AG09319 (cell line): Measurements from ENCODE around the gene CLEC11A.
"Not testable (repeated sequence)": the region's sequence is repeated elsewhere in the genome, so short reads cannot be mapped to it uniquely, and the experiment has no call there.

Source experiments
- DNase-seq: peaks from one replicate; pipeline ENCODE4 v3.0.0-alpha.2; 2010; ENCODE audit warnings: low read depth; ENCODE audit errors: extremely low read depth
- TF ChIP-seq, protein P1 (sequence below): IDR thresholded peaks from 2 replicates; pipeline ENCODE4 v1.5.1; 2011; ENCODE audit warnings: low read depth, mild to moderate bottlenecking, inconsistent platforms, low read length, moderate library complexity

Gene CLEC11A

DNA sequence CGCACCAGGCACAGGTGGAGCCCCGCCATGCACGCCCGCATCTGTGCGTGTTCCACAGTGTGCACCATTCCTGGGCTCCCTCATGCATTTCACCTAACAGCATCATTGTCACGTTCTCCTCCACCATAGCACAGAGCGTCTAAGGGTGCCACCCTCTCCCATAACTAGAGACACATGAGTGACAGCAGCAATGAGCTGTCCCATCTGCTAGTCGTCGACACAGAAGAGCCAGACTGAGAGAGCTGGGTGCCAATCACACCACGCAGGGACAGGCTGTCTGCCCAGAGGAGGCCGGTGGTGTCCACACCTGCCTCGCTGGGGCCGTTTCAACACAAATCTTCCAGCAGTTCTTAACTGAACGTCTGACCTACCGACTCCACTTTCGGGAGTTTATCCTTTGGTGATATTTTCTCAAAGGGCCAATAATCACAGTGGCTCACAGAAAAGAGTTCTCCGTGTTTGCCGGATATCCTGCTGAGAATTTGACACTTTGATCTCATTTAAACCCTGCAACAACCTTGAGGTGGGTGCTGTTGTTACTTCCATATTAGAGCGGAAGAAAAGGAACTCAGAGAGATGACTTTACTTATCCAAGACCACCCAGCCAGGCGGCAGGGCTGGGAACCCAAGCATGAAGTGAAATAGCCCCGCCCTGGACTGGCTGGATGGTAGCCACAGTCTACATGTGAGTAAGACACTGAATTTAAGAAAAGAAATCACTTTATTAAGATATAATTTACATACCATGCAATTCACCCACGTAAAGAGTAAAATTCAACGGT, 16.2 kb downstream of the CLEC11A start:
- TF ChIP-seq, protein P1, sequence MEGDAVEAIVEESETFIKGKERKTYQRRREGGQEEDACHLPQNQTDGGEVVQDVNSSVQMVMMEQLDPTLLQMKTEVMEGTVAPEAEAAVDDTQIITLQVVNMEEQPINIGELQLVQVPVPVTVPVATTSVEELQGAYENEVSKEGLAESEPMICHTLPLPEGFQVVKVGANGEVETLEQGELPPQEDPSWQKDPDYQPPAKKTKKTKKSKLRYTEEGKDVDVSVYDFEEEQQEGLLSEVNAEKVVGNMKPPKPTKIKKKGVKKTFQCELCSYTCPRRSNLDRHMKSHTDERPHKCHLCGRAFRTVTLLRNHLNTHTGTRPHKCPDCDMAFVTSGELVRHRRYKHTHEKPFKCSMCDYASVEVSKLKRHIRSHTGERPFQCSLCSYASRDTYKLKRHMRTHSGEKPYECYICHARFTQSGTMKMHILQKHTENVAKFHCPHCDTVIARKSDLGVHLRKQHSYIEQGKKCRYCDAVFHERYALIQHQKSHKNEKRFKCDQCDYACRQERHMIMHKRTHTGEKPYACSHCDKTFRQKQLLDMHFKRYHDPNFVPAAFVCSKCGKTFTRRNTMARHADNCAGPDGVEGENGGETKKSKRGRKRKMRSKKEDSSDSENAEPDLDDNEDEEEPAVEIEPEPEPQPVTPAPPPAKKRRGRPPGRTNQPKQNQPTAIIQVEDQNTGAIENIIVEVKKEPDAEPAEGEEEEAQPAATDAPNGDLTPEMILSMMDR: no peak
- no peak for DNase-seq

DNA sequence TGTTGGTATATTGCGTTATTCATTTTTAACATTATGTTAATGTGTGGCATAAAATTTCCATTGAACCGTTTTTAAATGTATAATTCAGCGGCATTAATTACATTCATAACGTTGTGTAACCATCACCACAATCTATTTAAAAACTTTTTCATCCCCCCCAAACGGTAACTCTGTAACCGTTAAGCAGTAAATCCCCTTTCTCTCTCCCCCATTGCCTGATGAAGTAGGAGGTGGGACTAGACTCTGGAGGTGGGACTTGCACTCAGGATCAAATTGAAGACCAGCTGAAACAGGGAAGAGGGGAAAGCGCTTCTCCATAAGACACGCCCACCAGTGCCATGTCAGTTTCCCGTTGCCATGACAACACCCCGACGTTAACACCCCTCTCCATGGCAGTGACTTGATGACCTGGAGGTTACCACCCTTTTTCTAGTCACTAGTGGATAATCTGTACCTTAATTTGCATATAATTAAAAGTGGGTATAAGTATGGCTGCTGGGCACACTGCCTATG, 16.8 kb downstream of the CLEC11A start:
- TF ChIP-seq, protein P1: no peak
- DNase-seq: no peak

DNA sequence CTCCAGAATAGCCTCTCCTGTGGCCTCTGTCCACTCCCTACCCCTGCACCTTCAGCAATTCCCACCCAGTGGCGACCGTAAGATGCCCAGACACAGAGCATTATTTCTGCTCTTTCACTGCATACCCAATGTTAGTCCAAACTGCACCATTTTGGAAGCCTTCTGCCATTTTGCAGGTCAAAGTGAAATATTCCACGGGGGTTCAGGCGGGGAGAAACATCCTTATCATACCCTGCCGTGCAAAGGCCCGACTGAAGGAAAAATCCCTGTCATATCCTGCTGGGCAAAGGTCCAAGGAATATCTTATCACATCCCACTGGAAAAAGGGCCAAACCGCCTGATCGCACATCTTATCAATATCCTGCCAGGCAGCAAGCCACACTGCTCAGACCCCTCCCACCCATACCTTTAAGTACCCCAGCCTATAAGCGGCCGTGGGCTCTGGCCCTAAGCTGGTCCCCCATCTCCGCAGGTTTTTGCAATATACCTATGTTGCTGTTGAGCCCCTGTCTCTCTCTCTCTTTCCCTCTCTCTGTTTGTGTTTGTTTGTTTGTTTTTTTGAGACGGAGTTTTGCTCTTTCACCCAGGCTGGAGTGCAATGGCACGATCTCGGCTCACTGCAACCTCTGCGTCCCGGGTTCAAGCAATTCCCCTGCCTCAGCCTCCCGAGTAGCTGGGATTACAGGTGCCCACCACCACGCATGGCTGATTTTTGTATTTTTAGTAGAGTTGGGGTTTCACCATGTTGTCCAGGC, 18.2 kb downstream of the CLEC11A start:
- no peak for DNase-seq
- TF ChIP-seq, protein P1: no peak

DNA sequence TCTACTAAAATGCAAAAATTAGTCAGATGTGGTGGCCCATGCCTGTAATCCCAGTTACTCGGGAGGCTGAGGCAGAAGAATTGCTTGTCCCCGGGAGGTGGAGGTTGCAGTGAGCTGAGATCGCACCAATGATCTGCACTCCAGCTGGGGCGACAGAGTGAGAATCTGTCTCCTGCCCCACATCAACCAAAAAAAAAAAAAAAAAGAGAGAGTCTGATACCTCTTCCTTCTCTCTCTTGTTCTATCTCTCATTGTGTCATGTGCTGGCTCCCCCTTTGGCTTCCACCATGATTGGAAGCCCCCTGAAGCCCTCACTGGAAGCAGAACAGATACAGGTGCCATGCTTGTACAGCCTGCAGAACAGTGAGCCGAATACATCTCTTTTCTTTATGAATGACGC, 20.4 kb downstream of the CLEC11A start:
- TF ChIP-seq, protein P1: no peak

DNA sequence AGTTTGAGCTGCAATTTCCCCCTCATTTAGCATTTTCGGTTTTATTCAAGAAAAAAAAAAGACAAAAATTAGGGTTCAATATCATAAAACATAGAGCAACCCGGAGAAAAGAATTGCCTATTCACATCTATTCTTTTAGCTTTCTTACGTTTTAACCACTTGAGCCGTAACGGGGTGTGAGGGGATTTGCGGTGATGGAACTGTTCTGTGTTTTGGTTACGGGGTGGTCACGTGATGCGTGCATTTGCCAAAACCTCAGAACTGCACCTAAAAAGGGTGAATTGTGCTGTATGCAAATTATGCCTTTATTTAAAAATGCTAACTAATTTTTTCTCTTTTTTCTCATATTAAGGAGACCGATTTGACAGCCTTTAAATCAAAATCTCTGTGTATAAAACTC, 22.1 kb downstream of the CLEC11A start:
- TF ChIP-seq, protein P1: no peak
- DNase-seq: no peak

More for the DNA sequence above, 20.4 kb downstream of the CLEC11A start:
- DNase-seq: no peak

DNA sequence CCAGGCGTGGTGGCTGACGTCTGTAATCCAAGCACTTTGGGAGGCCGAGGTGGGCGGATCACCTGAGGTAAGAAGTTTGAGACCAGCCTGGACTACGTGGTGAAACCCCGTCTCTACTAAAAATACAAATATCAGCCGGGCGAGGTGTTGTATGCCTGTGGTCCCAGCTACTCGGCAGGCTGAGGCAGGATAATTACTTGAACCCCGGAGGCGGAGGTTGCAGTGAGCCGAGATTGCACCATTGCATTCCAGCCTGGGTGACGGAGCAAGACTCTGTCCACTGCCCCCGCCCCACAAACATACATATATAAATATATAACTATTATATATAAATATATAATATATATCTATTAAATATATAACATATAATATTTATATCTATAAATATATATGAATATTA, 24.0 kb downstream of the CLEC11A start:
- DNase-seq: not testable (repeated sequence)

DNA sequence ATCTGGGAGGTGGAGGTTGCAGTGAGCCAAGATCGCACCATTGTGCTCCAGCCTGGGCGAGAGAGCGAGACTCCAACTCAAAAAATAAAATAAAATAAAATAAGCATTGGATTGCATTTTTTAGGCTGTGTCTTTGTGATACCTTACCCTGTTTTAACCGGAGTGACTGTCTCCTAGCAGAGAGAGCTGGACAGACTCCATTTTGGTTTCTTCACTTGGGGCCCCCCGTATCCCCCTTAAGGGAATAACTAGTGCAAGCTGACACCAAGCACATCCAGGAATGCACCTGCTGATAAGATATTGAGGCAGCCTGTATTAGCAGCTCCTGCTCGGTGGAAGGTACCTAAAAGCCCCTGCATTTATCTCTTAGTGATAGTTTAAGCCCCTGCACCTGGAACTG, 26.3 kb downstream of the CLEC11A start:
- no peak for DNase-seq
- TF ChIP-seq, protein P1: no peak
